HuH-7 (cell line): Measurements from ENCODE around the gene LRRC43.
"Not testable (repeated sequence)": the region's sequence is repeated elsewhere in the genome, so short reads cannot be mapped to it uniquely, and the experiment has no call there.

Experiments used
- DNase-seq: peaks from one replicate; pipeline ENCODE4 v3.0.0; 2011; ENCODE audit warnings: low spot score

Gene LRRC43

DNA sequence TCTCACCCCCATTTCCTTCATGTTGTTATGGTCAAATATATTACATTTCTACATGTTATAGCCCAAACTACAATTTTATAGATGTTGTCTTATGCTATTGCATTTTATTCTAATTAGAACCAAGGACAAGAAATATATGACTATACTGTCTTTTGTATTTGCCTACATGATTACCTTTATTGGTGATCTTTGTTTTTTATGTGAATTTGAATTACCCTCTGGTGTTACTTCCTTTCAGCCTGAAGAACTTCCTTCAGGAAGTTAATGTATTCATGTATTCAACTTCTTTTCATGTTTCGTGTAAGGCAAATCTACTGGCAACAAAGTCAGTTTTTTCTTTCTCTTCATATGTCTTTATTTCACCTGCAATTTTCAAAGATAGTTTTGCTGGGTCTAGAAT is 11.9 kb downstream of the LRRC43 start:
- DNase-seq = no peak

DNA sequence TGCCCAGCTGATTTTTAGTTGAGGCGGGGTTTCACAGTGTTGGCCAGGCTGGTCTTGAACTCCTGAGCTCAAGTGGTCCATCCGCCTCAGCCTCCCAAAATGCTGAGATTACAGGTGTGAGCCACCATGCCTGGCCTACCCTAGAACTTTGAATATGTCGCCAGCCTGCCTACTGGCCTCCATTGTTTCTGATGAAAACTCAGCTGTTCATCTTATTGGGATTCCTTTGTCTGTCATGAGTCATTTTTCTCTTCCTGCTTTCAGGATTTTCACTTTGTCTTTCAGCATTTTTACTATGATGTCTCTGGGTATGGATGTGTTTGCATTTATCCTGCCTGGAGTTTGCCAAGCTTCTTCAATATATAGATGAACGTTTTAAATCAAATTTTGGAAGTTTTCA is 12.5 kb downstream of the LRRC43 start:
- no peak for DNase-seq

DNA sequence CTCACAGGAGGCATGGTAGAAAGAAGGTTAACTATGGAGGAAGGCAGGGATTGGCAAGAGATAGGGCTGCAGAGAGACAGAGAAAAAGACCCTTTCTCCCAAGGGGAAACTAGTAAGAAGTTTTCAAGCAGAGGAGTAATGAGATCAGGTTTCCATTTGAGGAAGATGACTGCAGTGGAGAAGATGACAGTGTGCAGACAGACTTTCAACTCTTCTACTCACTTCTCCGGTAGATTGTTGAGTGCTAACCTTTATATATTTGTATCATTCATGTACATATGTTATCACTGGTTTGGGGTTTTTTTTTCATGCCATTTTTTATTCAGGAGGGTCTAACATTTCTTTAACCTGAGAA is 14.7 kb downstream of the LRRC43 start:
- DNase-seq = no peak

DNA sequence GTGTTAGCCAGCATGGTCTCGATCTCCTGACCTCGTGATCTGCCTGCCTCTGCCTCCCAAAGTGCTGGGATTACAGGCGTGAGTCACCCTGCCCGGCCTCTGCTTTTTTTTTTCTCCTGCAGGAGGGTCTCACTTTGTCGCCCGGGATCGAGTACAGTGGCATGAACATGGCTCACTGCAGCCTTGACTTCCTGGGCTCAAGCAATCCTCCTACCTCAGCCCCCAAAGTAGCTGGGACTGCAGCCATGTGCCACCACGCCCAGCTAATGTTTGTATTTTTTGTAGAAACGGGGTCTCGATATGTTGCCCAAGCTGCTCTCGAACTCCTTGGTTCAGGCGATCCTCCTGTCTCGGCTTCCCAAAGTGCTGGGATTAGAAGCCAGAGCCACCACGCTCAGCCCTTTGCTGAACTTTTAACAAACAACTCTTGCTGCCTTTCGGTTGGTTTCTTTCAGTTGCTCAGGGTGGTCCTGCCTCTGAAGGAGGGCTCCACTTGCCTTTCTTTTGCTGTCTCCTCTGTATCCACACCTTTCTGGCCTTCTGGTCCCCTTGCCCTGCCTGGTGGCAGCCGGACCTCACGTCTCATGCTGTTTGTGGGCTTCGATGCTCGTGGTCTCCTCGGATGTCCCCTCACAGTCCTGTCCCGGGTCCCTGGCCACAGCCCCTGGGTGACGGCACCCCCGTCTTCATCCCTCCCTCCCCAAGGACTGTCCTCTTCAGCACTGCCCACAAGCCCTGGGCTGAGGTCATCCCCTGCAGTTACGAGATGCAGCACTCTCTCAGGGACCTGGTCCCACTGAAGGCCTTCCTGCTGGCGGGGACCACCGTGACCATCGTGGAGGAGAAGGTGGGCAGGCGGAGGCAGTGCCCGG is 16.8 kb downstream of the LRRC43 start:
- no peak for DNase-seq

DNA sequence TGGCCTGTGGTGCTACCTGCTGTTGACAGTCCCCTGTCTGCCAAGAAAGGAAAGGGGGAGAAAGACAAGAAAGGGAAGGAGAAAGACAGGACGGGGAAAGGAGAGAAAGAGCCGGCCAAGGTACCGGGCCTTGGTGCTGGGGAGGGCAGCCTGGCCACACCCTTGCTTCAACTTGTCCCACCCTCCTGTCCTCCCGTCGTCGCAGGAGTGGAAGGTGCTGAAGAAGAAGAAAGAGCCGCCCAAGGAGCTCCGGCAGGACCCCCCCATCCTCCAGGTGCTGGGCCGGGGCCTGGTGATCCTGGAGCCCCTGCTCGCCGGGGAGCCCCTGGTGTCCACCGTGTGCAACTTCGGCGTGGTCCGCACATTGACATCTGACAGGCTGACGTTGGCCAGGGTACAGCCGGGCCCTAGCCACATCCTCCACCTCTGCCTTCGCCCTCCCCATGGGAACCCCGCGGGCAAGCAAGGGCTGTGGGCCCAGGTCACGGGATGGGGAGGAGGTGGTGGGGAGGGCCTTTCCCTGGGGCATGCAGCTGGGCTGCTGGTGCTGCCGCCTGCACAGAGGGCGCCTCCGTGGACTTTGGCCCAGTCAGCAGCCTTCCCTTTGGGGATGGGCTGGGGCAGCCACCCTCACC is 17.7 kb downstream of the LRRC43 start:
- no peak for DNase-seq

DNA sequence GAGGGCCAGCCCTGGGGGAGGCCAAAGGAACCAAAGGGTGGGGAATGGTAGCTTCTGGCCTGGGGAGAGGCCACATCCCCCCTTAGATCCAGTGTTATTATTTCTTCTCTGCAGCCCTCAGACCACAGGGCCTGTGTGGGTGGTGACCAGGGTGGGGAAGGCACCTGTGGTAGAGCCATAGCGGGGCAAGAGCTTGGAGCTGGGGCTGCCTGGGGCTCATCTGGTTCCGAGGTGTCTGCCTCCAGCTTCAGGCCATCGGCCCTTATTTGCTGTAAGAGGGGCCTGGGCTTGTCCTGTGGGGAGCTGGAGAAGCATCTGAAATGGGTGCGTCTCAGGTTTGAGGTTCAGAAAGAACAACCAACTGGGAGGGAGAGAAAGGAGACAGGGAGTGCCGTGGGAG is 18.5 kb downstream of the LRRC43 start:
- no peak for DNase-seq

DNA sequence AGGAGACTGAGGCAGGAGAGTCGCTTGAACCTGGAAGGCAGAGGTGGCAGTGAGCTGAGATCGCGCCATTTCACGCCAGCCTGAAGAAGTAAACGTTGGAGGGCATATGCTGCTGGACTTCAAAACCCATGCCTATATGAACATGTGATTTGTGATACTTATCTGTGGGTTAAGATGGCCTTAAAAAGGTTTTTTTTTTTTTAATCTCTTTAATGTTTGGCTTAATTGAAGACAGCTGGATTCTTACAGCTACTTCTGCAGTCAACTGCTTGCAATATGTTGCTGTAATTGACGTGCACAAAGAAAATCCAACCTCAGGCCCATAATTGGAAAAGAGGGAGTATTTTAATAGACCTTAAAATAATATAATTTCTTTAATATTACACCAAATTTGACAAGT is 19.1 kb downstream of the LRRC43 start:
- no peak for DNase-seq

DNA sequence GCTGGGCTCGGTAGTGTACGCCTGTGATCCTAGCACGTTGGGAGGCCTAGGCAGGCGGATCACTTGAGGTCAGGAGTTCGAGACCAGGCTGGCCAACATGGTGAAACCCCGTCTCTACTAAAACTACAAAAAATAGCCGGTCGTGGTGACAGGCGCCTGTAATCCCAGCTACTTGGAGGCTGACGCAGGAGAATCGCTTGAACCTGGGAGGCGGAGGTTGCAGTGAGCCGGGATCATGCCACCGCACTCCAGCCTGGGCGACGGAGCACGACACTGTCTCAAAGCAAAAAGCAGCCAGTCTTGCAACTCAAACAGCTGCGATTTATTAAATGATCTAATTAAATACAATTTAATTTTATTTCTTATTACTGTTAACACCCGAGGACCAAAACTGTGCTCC is 19.9 kb downstream of the LRRC43 start:
- not testable (repeated sequence) for DNase-seq

DNA sequence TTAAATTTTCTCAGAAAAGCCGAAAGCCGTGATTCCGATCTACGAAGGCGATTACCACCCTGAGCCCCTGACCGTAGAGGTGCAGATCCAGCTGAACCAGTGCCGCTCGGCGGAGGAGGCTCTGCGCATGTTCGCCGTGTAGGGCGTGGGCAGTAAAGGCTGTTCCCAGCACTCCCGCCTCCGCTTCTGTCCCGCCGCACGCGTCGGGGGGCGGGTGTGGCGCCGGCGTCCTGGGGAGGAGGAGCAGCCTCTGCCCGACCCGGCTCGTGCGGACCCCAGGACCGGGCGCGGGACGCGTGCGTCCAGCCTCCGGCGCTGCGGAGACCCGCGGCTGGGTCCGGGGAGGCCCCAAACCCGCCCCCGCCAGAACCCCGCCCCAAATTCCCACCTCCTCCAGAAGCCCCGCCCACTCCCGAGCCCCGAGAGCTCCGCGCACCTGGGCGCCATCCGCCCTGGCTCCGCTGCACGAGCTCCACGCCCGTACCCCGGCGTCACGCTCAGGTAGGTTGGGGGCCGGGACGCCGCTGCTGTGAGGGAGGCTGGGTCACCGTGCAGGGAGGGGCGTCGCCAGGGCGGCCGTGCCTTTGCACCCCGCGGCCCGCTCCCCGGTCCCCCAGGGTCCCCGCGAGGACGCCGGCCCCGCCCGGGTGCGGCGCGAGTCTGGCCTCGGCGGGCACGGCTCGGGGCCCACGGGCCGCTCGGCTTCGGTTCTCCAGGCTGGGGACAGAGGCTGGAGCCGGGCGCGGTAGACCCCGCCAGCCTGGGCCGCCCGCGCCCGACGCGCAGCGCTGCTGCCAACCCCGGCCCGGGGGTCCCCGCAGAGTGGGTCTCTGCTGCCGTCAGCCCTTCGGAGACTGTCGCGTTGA is 20.6 kb downstream of the LRRC43 start, which contains the start of gene B3GNT4:
Gene B3GNT4, plus strand, starts transcription at position 409 of the 866 bp plus-strand sequence. CDS start 910 bp downstream, outside the sequence.
- DNase-seq = peak; percentile 73

DNA sequence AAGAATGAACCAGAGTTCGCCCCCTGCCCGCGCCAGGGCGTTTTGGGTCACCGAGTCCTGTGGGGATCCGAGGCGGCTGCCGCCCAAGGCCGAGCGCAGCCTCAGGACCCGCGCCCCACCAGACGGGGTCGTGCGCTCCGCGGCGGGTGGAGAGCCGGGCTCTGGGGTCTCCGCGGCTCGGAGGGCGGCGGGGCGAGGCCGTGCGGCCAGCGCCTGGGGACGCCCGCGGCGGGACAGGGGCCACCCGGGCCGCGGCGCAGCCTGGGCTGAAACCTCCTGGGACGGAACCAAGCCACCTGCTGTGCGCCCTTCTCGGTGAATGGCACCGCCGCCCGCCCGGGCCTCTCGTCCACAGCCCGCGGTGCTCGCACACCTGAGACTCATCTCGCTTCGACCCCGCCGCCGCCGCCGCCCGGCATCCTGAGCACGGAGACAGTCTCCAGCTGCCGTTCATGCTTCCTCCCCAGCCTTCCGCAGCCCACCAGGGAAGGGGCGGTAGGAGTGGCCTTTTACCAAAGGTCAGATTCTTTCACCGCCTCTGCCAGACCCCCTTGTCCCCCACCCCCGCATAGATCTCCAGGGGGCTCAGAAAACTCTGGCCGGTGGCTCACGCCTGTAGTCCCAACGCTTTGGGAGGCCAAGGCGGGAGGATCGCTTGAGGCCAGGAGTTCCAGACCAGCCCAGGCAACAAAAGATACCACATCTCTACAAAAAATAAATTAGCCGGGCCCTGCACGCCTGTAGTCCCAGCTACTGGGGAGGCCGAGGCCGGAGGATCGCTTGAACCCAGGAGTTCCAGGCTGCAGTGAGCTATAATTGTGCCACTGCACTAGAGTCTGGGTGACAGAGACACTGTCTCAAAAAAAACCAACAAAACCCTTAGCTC is 21.5 kb downstream of the LRRC43 start:
- DNase-seq = no peak

DNA sequence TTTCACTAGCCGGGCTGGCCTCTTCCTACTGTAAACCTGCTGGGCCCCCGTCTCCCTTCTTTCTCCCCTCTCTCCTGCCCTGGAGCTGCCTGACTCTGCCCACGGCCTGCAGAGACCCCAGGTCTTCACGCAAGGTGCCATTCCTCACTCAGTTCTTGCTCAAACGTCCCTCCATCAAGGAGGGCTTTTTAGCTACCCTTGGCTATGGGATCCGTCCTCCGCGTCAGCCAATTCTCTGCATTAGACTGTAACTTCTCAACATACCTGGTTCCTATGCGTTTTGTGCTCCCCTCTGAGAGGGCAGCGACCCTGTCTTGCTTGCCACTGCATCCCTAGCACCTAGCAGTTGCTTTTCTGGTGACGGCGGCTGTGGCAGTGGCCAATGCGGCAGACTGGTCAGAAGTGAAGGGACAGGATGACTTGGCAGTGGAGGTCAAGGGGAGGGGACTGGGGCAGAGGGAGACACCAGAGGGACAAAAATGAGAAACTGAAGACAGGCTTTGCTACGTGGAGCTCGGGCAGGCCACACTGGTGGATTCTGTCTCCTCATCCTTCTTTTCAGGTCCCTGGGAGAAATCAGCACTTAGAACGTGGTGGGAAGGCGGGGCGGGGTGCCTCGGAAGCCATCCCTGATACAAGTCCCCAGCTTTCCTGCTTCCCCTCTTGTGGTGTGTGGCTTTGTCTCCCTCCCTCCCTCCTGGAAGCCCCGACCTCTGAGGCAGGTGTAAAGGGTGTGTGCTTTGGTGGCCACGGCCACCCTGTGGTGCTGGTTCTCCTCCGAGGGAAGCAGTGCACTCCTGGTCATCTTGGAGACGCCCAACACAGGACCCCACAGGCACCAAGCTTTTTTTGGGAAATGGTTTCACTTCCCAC is 22.4 kb downstream of the LRRC43 start:
- no peak for DNase-seq

DNA sequence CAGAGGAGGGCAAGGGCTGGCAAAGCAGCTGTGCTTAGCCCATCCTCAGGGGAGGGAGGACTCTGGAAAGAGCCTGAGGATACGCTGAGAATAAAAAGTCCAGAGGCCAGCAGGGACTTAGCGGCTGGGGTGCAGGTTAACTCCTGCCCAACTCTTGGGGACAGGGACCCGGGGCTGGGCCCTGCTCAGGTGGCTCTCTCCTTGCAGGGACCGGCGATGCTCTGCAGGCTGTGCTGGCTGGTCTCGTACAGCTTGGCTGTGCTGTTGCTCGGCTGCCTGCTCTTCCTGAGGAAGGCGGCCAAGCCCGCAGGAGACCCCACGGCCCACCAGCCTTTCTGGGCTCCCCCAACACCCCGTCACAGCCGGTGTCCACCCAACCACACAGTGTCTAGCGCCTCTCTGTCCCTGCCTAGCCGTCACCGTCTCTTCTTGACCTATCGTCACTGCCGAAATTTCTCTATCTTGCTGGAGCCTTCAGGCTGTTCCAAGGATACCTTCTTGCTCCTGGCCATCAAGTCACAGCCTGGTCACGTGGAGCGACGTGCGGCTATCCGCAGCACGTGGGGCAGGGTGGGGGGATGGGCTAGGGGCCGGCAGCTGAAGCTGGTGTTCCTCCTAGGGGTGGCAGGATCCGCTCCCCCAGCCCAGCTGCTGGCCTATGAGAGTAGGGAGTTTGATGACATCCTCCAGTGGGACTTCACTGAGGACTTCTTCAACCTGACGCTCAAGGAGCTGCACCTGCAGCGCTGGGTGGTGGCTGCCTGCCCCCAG is 23.4 kb downstream of the LRRC43 start:
- DNase-seq = no peak

DNA sequence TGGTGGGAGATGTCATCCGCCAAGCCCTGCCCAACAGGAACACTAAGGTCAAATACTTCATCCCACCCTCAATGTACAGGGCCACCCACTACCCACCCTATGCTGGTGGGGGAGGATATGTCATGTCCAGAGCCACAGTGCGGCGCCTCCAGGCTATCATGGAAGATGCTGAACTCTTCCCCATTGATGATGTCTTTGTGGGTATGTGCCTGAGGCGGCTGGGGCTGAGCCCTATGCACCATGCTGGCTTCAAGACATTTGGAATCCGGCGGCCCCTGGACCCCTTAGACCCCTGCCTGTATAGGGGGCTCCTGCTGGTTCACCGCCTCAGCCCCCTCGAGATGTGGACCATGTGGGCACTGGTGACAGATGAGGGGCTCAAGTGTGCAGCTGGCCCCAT is 24.1 kb downstream of the LRRC43 start:
- no peak for DNase-seq

DNA sequence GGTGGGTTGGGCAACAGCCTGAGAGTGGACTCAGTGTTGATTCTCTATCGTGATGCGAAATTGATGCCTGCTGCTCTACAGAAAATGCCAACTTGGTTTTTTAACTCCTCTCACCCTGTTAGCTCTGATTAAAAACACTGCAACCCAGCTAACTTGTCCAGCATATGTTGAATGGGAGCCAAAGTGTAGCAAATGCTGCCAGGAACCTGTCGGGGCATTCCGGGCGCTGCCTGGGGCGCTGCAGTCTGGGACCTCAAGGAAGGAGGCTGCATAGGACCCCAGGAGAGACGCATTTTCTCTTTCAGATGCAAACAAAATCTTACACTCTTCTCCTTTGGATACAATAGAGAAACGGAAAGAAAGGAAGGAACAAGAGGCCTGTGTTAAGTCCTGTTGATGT is 24.5 kb downstream of the LRRC43 start:
- DNase-seq = no peak

DNA sequence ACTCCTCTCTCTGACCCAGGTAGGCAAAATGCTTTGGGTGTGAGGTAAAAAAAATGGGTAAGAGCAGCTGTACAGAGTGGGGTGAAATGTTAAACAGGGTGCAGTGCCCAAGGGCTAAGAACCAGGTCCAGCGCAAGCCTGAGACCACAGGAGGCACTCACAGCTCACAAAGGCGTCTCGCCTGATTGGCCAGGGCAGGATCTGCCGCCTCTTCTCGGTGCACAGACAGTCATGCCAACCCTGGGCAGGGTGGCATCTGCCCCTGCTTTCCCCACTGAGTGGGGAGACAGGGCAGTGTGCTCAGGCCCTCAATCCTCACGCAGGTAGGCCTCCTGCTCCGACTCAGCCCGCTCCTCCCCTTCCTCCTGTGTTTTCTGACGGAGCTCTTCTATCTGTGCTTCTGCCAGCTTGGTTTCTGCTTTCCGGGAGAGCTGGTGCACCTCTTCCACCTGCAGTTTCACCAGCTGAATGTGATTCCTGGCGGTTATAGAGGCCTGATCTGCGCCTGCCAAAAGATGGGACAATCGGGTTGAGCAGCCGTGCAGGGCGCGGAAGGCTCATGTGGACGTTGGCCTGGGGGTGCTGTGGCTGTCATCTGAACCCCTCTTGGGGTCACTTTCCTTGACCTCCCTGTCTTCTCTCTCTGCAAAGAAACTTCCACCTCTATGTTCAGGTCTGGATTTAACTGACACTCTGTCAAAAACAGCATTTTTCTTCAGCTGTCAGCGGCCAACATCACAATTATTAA is 25.3 kb downstream of the LRRC43 start:
- no peak for DNase-seq

DNA sequence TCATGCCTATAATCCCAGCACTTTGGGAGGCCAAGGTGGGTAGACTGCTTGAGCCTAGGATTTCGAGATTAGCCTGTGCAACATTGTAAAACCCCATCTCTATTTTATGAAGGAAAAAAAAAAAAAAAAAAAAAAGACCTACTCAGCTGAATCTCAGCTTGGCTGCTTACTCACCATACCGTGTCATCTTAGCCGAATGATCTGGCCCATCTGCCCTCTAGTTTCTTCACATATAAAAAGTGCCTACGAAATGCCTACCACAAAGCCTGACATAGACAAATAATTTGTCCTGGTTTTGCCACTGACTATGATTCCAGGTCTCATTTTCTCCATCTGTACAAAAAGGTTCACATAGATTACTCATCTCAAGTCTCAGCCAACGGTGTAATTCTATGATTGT is 32.8 kb downstream of the LRRC43 start:
- DNase-seq = no peak

DNA sequence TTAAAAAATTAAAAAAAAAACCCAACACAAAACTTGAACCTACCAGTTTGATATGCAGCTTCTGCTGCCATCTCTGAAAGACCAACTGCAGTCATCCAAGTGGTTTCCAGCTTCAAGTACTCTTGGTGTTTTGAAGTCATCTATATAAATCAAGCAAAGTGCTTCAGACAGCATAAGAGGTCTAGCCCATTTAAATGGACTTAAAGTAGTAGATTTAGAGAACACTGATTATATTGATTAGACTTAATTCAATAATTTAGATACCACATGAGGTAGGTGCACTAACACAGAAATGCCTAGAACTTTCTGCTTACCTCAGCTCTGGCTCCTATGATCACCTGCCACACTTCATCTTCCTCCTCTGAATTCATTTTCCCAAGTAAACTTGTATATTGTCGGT is 33.5 kb downstream of the LRRC43 start:
- DNase-seq = no peak

DNA sequence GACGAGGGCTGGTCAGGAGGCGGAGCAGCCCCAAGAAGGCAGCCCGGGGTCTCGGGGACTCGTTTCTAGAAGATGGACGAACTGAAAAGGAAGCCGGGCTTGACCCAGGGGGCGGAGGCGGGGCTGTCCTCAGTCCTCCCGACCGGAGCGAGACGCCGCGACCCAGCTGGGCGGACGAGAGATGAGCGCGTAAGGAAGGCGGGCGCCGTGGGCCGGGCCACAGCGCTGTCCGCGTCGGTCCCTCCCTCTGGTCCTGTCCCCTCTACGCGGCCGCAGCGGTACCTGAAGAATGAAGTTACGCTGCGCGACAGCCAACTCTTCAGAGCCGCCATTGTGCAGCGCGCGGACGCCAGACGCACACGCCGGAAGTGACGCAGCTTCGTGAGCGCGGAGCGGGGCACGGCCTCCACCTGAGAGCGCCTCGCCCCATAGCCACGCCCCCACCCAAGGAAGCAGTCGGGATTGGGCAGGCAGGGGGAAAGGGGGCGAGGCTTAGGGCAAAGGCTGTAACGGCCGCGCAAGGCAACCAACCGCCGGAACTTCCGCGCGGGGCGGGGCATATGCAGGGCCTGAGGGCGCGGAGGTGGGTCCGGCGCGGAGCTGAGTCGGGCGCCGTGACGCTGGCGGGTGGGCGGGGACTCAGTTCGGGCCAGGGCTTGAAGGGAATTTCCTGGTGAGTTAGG is 42.9 kb downstream of the LRRC43 start, which contains the start of gene DIABLO:
Gene DIABLO, minus strand, starts transcription at position 370 of the 683 bp plus-strand sequence. Its CDS starts 38 bp downstream, at position 332.
- peak; percentile 91 for DNase-seq
